ENCODE results near the gene TIAM2.

TIAM2 gene

GRCh38 chr6:155001934-155002333 lies 6.8 kb downstream of the TIAM2 start:
- Histone ChIP-seq H3K79me1 (ENCODE audit: low read length) (peaks cover 2% of the 10 kb centered on the region), H3K36me3 (ENCODE audit: control insufficient read depth, insufficient read depth, low read length) (no peaks in the 10 kb centered on the region), H3K23ac (ENCODE audit: low read length) (no peak overlapping the region), H3K18ac (ENCODE audit: low read length) (no peak overlapping the region), H3K27me3 (ENCODE audit: insufficient read depth, low read length, poor library complexity) (no peaks in the 10 kb centered on the region), H3K4me1 (ENCODE audit: control insufficient read depth, low read depth, low read length) (peaks cover 2% of the 10 kb centered on the region), H2AK5ac (ENCODE audit: low read length) (no peak overlapping the region), H3K4me3 (ENCODE audit: low read length) (no peak overlapping the region), H3K27ac (ENCODE audit: low read depth, low read length) (no peak overlapping the region), H4K8ac (ENCODE audit: low read depth, low read length) (no peak overlapping the region), H3K79me2 (ENCODE audit: control insufficient read depth, insufficient read depth, low read length) (no peaks in the 10 kb centered on the region), H3K9ac (ENCODE audit: low read length) (no peak overlapping the region), H2BK15ac (replicated peaks; ENCODE audit: low read depth) (no peak overlapping the region), H3K4ac (ENCODE audit: low read depth, low read length) (no peak overlapping the region), H3K4me2 (ENCODE audit: low read length) (no peak overlapping the region), H3K56ac (ENCODE audit: low read length) (no peak overlapping the region), H2BK120ac (ENCODE audit: low read depth, low read length) (no peak overlapping the region), H4K5ac (ENCODE audit: low read length) (no peak overlapping the region), H2BK5ac (ENCODE audit: low read length) (no peak overlapping the region)
- DNase-seq, result no peak
- WGBS (ENCODE audit: extremely low coverage, insufficient coverage, low lambda C conversion rate), result no CpG with 5 or more reads among the region's 4 CpGs

GRCh38 chr6:155003476-155003875 lies 8.4 kb downstream of the TIAM2 start:
- WGBS (ENCODE audit: extremely low coverage, insufficient coverage, low lambda C conversion rate), result no CpG with 5 or more reads among the region's 7 CpGs
- Histone ChIP-seq H3K27ac (ENCODE audit: low read depth, low read length) (no peak overlapping the region), H3K4ac (ENCODE audit: low read depth, low read length) (no peak overlapping the region), H3K4me2 (ENCODE audit: low read length) (no peak overlapping the region), H3K4me1 (ENCODE audit: control insufficient read depth, low read depth, low read length) (no peaks in the 10 kb centered on the region), H4K8ac (ENCODE audit: low read depth, low read length) (no peak overlapping the region), H3K23ac (ENCODE audit: low read length) (no peak overlapping the region), H4K5ac (ENCODE audit: low read length) (no peak overlapping the region), H3K36me3 (ENCODE audit: control insufficient read depth, insufficient read depth, low read length) (no peaks in the 10 kb centered on the region), H2AK5ac (ENCODE audit: low read length) (no peak overlapping the region), H3K79me1 (ENCODE audit: low read length) (peaks cover 2% of the 10 kb centered on the region), H2BK5ac (ENCODE audit: low read length) (no peak overlapping the region), H2BK120ac (ENCODE audit: low read depth, low read length) (no peak overlapping the region), H3K56ac (ENCODE audit: low read length) (no peak overlapping the region), H2BK15ac (replicated peaks; ENCODE audit: low read depth) (no peak overlapping the region), H3K4me3 (ENCODE audit: low read length) (no peak overlapping the region), H3K27me3 (ENCODE audit: insufficient read depth, low read length, poor library complexity) (no peaks in the 10 kb centered on the region), H3K79me2 (ENCODE audit: control insufficient read depth, insufficient read depth, low read length) (no peaks in the 10 kb centered on the region), H3K9ac (ENCODE audit: low read length) (no peak overlapping the region), H3K18ac (ENCODE audit: low read length) (no peak overlapping the region)
- DNase-seq, result no peak

GRCh38 chr6:155004017-155004416 lies 8.9 kb downstream of the TIAM2 start:
- Histone ChIP-seq H3K56ac (ENCODE audit: low read length) (no peak overlapping the region), H3K4ac (ENCODE audit: low read depth, low read length) (no peak overlapping the region), H3K79me2 (ENCODE audit: control insufficient read depth, insufficient read depth, low read length) (no peaks in the 10 kb centered on the region), H3K79me1 (ENCODE audit: low read length) (peaks cover 2% of the 10 kb centered on the region), H3K4me1 (ENCODE audit: control insufficient read depth, low read depth, low read length) (no peaks in the 10 kb centered on the region), H3K36me3 (ENCODE audit: control insufficient read depth, insufficient read depth, low read length) (no peaks in the 10 kb centered on the region), H2BK15ac (replicated peaks; ENCODE audit: low read depth) (no peak overlapping the region), H4K5ac (ENCODE audit: low read length) (no peak overlapping the region), H3K9ac (ENCODE audit: low read length) (no peak overlapping the region), H3K27ac (ENCODE audit: low read depth, low read length) (no peak overlapping the region), H3K23ac (ENCODE audit: low read length) (no peak overlapping the region), H3K27me3 (ENCODE audit: insufficient read depth, low read length, poor library complexity) (no peaks in the 10 kb centered on the region), H3K4me2 (ENCODE audit: low read length) (no peak overlapping the region), H2AK5ac (ENCODE audit: low read length) (no peak overlapping the region), H2BK120ac (ENCODE audit: low read depth, low read length) (no peak overlapping the region), H3K4me3 (ENCODE audit: low read length) (no peak overlapping the region), H3K18ac (ENCODE audit: low read length) (no peak overlapping the region), H2BK5ac (ENCODE audit: low read length) (no peak overlapping the region), H4K8ac (ENCODE audit: low read depth, low read length) (no peak overlapping the region)
- WGBS (ENCODE audit: extremely low coverage, insufficient coverage, low lambda C conversion rate), result no CpG with 5 or more reads among the region's 3 CpGs
- DNase-seq, result no peak

GRCh38 chr6:155004576-155005372 lies 9.7 kb downstream of the TIAM2 start:
- H3K4ac ChIP-seq (ENCODE audit: low read depth, low read length), result no peak overlapping the region
- no peaks in the 10 kb centered on the region for H3K4me1 ChIP-seq (ENCODE audit: control insufficient read depth, low read depth, low read length)
- peak overlapping the region; percentile 22 for H2AK5ac ChIP-seq (ENCODE audit: low read length)
- no peak overlapping the region for H3K18ac ChIP-seq (ENCODE audit: low read length)
- no peak overlapping the region for H3K23ac ChIP-seq (ENCODE audit: low read length)
- DNase-seq, result no peak
- H4K5ac ChIP-seq (ENCODE audit: low read length), result no peak overlapping the region
- no peak overlapping the region for H2BK15ac ChIP-seq (replicated peaks; ENCODE audit: low read depth)
- H3K36me3 ChIP-seq (ENCODE audit: control insufficient read depth, insufficient read depth, low read length), result no peaks in the 10 kb centered on the region
- H3K56ac ChIP-seq (ENCODE audit: low read length), result no peak overlapping the region
- H3K4me2 ChIP-seq (ENCODE audit: low read length), result no peak overlapping the region
- H3K79me1 ChIP-seq (ENCODE audit: low read length), result peaks cover 2% of the 10 kb centered on the region
- no peaks in the 10 kb centered on the region for H3K27me3 ChIP-seq (ENCODE audit: insufficient read depth, low read length, poor library complexity)
- H3K9ac ChIP-seq (ENCODE audit: low read length), result no peak overlapping the region
- H4K8ac ChIP-seq (ENCODE audit: low read depth, low read length), result no peak overlapping the region
- no peak overlapping the region for H2BK5ac ChIP-seq (ENCODE audit: low read length)
- no CpG with 5 or more reads among the region's 10 CpGs for WGBS (ENCODE audit: extremely low coverage, insufficient coverage, low lambda C conversion rate)
- H3K27ac ChIP-seq (ENCODE audit: low read depth, low read length), result no peak overlapping the region
- H3K79me2 ChIP-seq (ENCODE audit: control insufficient read depth, insufficient read depth, low read length), result no peaks in the 10 kb centered on the region
- no peak overlapping the region for H3K4me3 ChIP-seq (ENCODE audit: low read length)
- H2BK120ac ChIP-seq (ENCODE audit: low read depth, low read length), result no peak overlapping the region

- 100% methylated on average over 1 of the region's 3 CpGs for WGBS (ENCODE audit: extremely low coverage, insufficient coverage, low lambda C conversion rate)
- Histone ChIP-seq H2BK120ac (ENCODE audit: low read depth, low read length) (no peak overlapping the region), H2BK5ac (ENCODE audit: low read length) (no peak overlapping the region), H3K79me1 (ENCODE audit: low read length) (peaks cover 4% of the 10 kb centered on the region), H3K79me2 (ENCODE audit: control insufficient read depth, insufficient read depth, low read length) (no peaks in the 10 kb centered on the region), H2AK5ac (ENCODE audit: low read length) (no peak overlapping the region), H3K36me3 (ENCODE audit: control insufficient read depth, insufficient read depth, low read length) (no peaks in the 10 kb centered on the region), H2BK15ac (replicated peaks; ENCODE audit: low read depth) (no peak overlapping the region), H3K56ac (ENCODE audit: low read length) (no peak overlapping the region), H3K18ac (ENCODE audit: low read length) (no peak overlapping the region), H3K27me3 (ENCODE audit: insufficient read depth, low read length, poor library complexity) (no peaks in the 10 kb centered on the region), H3K27ac (ENCODE audit: low read depth, low read length) (no peak overlapping the region), H3K9ac (ENCODE audit: low read length) (no peak overlapping the region), H4K8ac (ENCODE audit: low read depth, low read length) (no peak overlapping the region), H3K4me1 (ENCODE audit: control insufficient read depth, low read depth, low read length) (no peaks in the 10 kb centered on the region), H3K4me3 (ENCODE audit: low read length) (no peak overlapping the region), H3K4ac (ENCODE audit: low read depth, low read length) (no peak overlapping the region), H3K23ac (ENCODE audit: low read length) (no peak overlapping the region), H3K4me2 (ENCODE audit: low read length) (no peak overlapping the region), H4K5ac (ENCODE audit: low read length) (no peak overlapping the region)
- DNase-seq, result no peak
Observed at GRCh38 chr6:155008625-155009024, 13.5 kb downstream of the TIAM2 start.

GRCh38 chr6:155010940-155011339 lies 15.8 kb downstream of the TIAM2 start:
- Histone ChIP-seq H3K4ac (ENCODE audit: low read depth, low read length) (no peak overlapping the region), H3K36me3 (ENCODE audit: control insufficient read depth, insufficient read depth, low read length) (no peaks in the 10 kb centered on the region)

More at GRCh38 chr6:155010940-155011339, 15.8 kb downstream of the TIAM2 start:
- DNase-seq, result no peak
- no peak overlapping the region for H4K8ac ChIP-seq (ENCODE audit: low read depth, low read length)
- H2BK120ac ChIP-seq (ENCODE audit: low read depth, low read length), result no peak overlapping the region
- H3K4me2 ChIP-seq (ENCODE audit: low read length), result no peak overlapping the region
- H3K79me2 ChIP-seq (ENCODE audit: control insufficient read depth, insufficient read depth, low read length), result no peaks in the 10 kb centered on the region
- peaks cover 3% of the 10 kb centered on the region for H3K4me1 ChIP-seq (ENCODE audit: control insufficient read depth, low read depth, low read length)
- no peaks in the 10 kb centered on the region for H3K27me3 ChIP-seq (ENCODE audit: insufficient read depth, low read length, poor library complexity)
- H3K27ac ChIP-seq (ENCODE audit: low read depth, low read length), result no peak overlapping the region
- H2BK5ac ChIP-seq (ENCODE audit: low read length), result no peak overlapping the region
- no peak overlapping the region for H3K18ac ChIP-seq (ENCODE audit: low read length)
- no peak overlapping the region for H3K56ac ChIP-seq (ENCODE audit: low read length)
- H3K23ac ChIP-seq (ENCODE audit: low read length), result no peak overlapping the region
- no CpG with 5 or more reads among the region's 6 CpGs for WGBS (ENCODE audit: extremely low coverage, insufficient coverage, low lambda C conversion rate)
- no peak overlapping the region for H3K9ac ChIP-seq (ENCODE audit: low read length)
- no peak overlapping the region for H4K5ac ChIP-seq (ENCODE audit: low read length)
- H3K79me1 ChIP-seq (ENCODE audit: low read length), result peaks cover 2% of the 10 kb centered on the region
- no peak overlapping the region for H2AK5ac ChIP-seq (ENCODE audit: low read length)
- no peak overlapping the region for H2BK15ac ChIP-seq (replicated peaks; ENCODE audit: low read depth)
- no peak overlapping the region for H3K4me3 ChIP-seq (ENCODE audit: low read length)

All from mesendoderm (in vitro differentiated cells).